NCI-H2227 (cell line): ENCODE measurements around the gene ADCY7.

ENCODE experiments used
- DNase-seq: peaks from one replicate; lab custom pipeline; 2025; ENCODE audit not compliant: unreplicated experiment; lab: John Stamatoyannopoulos, UW

ADCY7 gene

GRCh38 chr16:50279504-50279865 lies 13.1 kb downstream of the ADCY7 start:
- no peak for DNase-seq

- DNase-seq: no peak
These were observed 14.6 kb downstream of the ADCY7 start for GRCh38 chr16:50280932-50281331.

DNA sequence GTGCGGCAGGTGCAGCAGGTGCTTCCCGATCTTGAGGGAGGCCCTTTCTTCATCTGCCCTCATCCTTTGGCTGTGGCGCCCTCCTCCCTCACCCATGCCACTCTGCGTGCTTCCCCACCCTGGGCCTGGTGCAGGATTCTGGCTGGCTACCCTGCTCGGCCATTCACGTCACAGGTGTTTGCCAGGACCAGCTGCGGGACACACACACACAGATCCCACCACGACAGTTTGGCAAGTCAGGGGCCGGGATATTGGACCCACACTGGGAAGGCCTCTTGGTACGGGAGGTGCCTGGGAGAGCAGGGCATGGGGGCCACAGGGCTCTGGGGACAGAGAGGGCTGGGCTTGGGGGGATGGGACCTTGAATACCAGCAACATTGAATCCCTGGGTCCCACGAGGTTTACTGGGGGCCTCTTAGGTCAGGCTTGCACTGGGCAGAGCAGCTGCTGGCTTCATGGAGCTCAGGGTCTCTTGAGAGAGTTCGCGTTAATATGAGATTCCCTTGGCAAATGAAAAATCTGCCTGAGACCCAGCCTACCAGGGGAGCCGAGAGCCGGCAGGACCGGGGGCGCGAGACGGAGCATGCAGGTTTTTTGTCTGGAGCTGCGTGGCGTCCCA lies 15.1 kb downstream of the ADCY7 start:
- DNase-seq: no peak

DNA sequence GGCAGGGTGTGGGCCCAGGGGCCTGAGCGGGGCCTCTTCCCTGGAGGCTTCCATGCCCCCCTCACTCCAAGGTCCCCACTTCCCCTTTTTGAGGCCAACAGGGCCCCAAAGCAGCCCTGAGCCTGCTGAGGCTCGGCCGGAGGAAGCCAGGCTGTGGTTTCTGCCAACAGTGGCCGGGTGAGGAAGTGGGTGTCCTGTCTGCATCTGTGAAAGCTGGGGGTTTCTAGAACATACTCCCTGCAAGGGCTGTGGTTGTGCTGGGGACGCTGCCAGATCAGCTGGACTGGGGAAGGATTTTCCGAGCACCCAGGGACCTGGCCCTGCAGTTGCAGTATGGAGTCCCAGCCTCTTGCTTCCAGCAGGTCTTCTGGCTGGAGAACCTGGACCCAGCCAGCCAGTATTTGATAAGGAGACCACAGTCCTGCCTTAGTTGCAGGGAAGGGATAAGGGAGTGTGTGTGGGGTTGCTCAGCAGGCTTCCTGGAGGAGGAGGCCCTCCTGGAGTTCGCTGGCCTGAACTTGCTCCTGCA lies 15.7 kb downstream of the ADCY7 start:
- no peak for DNase-seq

DNA sequence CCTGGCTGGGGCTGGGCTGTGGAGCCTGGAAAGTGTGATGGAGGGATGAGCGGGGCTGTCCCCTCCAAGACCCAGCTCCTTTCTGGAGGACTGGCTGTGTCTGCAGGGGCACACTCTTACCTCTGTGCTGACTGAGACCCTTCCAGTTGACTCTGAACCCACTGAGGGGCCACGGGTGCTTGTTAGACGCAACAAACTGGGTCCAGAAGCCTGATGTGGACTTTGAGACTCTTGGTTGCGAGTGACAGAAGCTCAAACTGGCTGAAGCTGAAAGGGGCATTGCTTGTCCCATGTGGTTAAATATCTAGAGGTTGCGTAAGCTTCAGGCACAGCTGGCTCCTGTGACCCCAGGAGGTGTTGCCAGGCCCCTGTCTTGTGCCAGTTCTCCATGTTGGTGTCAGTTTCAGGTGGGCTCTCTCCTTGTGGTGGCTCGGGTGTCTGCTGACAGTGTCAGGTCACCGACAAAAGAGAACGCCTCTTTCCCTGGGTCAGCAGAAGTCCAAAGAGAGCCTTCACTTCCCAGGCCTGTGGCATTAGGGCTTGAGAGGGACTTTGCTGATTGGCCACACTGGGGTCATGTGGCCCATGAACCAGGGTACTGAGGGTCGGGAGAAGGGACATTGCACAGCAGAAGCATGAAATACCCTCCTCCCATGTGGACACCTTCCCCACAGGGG lies 16.7 kb downstream of the ADCY7 start:
- no peak for DNase-seq

GRCh38 chr16:50284131-50284911 lies 18.0 kb downstream of the ADCY7 start:
- no peak for DNase-seq

- no peak for DNase-seq
These were observed 19.2 kb downstream of the ADCY7 start for GRCh38 chr16:50285406-50286003.

DNA sequence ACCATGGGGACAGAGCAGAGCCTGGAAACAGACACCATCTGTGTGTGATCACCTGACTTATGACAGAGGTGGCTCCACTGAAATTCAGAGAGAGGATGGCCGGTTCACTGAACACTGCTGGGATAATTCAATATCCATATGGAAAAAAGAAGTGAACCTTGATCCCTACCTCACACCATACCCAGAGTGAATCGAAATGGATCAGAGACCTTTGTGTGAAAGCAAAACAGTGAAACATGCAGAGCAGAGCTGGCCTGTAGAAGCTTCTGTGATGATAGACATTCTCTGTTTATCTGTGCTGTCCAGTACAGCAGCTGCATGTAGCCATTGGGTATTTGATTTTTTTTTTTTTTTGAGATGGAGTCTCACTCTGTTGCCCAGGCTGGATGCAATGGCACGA lies 20.3 kb downstream of the ADCY7 start:
- no peak for DNase-seq

DNA sequence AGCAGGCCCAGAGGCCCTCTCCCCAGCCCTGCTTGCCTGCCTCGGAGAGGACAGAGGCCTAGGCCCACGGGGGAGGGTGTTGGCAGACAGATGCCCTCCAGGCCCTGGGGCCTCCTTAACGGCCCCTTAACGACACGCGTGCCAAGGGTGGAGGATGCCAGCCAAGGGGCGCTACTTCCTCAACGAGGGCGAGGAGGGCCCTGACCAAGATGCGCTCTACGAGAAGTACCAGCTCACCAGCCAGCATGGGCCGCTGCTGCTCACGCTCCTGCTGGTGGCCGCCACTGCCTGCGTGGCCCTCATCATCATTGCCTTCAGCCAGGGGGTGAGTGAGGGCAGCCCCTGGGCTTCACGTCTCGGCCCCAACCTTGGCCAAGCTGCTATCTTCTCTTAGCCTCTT lies 21.7 kb downstream of the ADCY7 start:
- DNase-seq: no peak

DNA sequence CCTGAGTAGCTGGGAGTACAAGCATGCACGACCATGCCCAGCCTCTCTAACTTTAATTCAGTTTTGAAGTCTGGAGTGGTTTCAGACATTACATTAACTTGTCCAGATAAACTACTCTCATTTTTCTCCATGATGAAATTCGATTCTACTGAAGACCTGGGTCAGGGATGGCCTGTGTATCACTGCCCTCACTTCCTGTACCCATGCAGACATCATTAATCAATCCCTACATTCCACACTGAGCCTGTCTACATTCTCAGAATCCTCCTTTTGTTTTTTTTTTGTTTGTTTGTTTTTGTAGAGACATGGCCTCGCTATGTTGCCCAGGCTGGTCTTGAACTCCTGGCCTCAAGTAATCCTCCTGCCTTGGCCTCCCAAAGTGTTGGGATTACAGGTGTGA lies 22.6 kb downstream of the ADCY7 start:
- no peak for DNase-seq

- DNase-seq: no peak
These were observed 23.8 kb downstream of the ADCY7 start for GRCh38 chr16:50289950-50290764.

DNA sequence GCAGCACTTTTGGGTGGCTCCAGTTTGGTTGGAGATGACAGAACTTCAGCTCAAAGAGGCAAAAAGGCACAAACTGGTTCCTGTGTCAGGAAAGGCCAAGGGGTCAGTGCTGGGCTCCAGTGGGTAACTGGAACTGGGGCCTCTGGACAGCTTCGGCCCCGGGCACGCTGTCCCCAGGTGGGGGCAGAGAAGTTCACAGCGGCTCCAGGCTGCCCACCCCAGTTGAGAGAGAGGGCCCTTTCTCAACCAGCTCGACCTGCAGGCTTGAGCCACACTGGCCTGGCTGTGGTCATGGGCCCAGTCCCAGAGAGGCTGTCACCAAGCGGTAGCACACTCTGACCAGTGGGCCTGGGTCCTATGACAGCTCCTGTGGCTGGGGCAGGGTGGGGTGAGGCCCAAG lies 24.5 kb downstream of the ADCY7 start:
- no peak for DNase-seq

DNA sequence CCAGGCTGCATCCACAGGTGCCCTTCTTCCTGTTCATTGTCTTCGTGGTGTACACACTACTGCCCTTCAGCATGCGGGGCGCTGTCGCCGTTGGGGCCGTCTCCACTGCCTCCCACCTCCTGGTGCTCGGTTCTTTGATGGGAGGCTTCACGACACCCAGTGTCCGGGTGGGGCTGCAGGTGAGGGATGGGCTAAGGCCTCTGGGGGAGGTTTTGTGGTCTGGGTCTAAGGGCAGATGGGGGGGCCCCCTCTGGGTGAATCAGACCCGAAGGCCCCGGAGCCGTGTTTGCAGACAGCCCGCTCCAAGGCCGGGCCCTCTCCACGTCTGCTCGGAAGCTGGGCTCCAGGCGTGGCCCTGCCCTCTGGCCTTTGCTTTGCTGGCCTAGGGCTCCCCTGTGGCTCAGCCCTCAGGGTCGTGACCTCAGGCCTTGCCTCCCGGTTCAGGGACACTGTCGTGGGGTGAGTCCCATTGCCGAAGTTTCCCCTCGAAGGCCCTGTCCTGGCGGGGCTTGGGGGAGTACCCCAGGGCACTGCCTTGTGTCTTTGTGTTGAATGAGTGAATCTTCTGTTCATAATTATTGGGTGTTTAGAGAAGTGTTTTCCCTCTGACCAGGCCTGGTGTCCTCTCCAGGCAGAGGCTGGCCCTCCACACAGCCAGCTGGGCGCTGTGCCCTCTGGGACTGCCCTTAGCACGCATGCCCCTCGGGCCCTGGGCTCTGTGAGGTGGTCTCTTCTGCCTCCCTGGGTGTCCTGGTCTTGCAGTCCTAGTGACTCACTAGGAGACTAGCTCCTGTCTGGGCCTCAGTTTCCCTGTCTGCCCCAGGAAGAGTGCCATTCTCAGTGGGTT lies 25.6 kb downstream of the ADCY7 start:
- no peak for DNase-seq

DNA sequence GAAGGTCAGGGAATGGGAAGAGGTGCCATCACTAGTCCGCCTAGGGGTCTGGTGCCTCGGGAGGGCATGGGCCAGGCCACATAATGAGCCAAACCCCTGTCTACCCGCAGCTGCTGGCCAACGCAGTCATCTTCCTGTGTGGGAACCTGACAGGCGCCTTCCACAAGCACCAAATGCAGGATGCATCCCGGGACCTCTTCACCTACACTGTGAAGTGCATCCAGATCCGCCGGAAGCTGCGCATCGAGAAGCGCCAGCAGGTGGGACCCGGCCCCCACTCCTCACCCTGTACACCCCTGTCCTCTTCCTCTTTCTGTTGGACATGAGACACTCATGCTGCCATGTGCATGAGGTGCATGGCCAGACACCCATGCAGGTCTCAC lies 26.2 kb downstream of the ADCY7 start:
- DNase-seq: no peak

DNA sequence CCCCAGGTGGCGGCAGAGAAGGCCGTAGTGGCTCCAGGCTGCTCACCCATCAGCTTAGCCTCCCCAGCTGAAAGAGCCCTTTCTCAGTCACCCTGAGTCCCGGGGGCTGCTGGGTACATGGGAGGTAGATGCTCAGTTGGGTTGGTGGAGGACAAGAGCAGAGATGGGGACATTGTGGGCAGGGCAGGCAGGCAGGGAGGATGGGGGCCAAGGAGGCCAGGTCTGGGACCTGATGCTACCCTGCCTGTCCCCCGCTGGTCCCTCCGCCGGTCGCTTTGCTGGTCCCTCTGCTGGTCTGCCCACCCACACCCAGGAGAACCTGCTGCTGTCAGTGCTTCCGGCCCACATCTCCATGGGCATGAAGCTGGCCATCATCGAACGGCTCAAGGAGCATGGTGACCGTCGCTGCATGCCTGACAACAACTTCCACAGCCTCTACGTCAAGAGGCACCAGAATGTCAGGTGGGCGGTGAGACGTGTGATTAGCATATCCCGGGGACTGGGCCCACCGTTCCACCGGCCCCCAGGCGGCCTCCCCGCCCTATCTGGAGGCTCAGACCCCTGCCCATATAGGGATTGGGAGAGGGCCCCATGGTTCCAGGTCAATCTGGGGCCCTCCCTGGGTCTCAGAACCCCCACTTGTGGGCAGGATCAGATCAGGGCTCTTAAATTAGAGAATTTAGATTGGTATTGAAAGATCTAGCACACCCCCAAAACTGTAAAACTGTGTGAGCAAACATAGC lies 26.9 kb downstream of the ADCY7 start:
- DNase-seq: no peak

DNA sequence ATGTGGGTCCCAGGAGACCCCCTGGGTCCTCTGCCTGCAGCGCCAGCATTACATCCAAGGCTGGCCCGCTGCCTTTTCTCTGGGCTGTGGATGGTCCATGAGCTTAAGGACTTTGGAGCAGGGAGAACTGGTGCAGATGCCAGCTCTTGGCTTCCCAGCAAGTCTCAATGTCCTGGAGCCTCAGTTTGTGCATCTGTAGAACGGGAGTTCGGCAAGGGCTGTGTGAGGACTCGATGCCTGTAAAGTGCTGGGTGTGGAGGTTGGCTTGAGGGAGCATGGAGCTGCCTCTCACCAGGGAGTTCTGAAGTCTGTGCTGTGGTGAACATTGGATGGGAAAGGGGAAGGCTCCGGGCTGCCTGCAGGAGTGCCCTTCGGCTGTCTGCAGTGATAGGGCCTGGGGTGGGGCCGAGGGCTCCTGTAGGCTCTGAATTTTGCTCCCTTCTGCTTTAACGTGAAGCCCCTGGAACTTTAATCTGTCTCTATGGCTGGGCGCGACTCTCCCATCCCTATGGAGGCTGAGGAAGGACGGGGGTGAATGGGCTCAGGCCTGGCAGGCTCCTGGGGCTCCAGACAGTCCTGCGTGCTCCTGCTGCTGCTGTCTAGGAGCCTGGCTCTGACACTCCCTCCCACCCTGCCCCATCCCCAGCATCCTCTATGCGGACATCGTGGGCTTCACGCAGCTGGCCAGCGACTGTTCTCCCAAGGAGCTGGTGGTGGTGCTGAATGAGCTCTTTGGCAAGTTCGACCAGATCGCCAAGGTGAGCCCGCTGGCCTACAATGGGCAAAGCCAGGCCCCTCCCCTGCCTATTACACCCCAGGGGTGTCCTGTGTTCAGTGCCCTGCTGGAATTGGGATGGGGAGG lies 27.9 kb downstream of the ADCY7 start:
- DNase-seq: no peak

- DNase-seq: no peak
These were observed 28.6 kb downstream of the ADCY7 start for GRCh38 chr16:50294955-50295354.

- DNase-seq: no peak
These were observed 29.3 kb downstream of the ADCY7 start for GRCh38 chr16:50295541-50296132.
